Measurements from ENCODE around the gene CHID1.

CHID1 gene

DNA sequence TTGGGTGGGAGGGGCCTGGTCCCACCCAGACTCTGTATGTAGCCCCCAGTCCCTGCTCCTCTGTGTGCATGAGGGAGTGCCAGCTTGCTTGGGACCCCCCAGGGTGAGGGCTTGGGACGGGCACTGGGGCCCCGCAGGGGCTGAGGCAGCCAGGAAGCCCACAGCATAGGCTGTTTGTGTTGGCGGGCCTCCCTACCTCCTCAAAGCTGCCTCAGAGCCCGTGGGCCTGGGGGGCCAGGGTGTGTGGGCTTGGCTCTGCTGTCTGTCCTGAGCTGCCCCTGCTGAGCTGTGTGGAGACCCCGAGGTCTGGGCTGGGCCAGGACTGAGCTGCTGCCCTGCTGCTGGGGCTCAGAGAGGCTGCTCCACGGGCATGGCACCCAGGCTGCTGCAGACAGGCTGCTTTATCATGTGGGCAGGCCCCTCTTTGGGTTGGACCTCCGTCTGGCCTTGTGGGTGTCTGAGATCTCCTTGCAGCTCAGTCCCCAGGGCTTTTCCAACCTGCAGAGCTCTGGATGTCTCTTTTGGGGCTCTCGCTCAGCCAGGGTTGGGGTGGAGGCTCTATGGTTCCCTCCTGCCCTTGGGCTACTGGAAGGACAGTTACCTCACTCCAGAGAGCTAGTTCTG, 64.6 kb downstream of the CHID1 start:
- no peak for DNase-seq

DNA sequence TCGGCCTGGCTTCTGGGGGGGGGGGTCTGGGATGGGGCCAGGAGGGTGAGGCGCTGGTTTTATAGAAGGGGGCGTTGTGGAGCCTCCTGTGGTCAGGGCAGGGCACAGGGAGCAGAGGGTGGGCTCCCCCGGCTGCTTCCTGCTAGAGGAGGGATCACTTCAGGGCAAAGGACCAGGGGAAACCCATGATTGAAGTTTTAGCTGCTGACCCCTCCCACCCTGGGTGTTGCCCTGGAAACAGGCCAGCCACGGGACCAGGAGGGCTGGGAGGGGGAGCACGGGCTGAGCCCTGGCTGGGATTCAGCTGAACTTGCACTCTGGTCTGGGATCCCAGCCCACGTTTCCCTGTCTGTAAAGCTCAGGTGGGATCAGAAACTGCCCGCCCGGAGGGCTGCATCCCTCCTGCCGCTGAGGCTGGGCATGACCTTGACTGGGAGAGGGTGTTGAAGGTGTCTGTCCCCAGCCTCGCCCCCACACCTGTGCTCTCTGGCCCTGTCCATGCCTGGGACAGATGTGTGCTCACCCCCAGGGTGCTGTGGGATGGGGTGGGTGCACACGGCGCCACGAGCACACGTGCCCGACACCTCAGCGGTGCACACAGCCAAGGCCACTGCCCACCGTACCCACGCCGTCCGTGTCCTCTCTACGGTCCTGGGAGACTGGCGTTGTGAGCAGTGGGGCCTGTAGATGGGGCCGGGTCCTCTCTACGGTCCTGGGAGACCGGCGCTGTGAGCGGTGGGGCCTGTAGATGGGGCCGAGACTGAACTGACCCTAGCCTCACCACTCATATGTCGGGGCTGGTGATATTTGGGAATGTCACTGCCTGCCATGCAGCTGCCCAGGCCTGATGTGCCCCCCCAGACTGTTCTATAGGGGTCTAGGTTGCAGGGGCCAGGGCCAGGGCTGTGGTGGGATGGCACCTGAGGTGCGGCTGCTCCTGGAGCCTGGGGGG, 65.6 kb downstream of the CHID1 start:
- no peak for DNase-seq

- no peak for DNase-seq
These were observed 66.6 kb downstream of the CHID1 start for GRCh38 chr11:843818-844692.

DNA sequence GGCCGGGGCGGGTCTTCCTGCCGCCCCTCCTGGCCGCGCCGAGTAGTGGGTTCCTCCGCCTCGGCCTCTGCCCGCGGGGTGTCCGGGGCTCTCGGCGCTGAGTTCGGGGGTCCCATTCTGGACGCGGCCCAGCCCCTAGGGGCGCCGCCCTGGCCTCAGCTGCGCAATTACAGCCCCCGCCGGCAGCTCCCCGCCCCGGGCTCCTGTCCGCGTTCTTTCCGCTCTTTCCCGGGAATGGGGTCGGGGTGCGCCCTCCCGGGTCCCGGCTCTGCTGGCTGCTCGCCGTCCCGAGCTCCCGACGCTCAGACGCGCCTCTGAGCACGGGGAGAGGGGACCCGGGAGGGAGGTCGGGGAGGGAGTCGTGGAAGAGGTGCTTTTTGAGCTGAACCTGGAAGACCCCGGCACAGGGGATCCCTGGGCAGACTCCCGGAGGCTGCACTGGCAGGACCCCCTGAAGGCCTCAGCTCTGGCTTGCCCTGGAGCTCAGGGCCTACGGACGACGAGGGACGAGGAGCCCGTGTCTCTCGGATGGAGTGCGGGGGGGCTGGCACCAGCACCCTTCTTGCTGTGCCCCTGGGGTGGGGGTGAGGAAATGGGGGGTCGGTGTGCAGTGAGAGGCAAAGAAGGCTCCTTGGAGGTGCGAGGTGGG, 67.4 kb downstream of the CHID1 start:
- DNase-seq = no peak

DNA sequence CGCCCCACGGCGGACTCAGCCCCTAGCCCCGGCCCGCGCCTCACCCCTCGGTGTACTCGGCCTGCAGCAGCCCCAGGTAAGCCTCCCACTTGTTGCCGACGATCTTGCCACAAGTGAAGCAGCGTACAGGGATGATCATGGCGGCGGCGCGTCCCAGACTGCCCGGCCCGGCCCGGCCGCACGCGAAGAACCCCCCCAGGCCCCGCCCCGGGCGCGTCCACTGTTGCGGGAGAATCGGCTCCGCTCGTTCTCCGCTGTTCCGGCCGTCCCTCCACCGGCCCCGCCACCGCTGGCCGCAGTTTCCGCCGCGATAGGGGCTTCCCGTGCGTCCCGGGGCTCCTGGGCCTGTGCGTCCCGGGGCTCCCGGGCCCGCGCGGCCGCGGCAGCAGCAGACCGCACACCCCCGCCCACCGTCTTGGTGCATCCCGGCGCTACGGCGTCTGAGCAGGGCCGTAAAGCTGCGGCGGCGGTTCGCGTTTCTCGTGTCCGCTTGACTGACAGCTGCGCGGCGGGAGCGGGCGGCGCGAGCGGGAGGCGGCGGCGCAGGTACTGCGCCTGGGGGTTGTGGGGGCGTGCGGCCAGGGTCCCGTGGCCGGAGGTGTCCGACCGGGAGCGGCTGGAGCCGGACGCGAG, 68.1 kb downstream of the CHID1 start, which contains the start of the genes POLR2L and TSPAN4:
POLR2L (minus strand) TSS at position 160 of the 633 bp plus-strand sequence; CDS start at position 139, 21 bp downstream.
TSPAN4 (plus strand) TSS at position 483 of the 633 bp plus-strand sequence. CDS start 7,453 bp downstream, outside the sequence.
- peak; percentile 74 for DNase-seq

- no peak for DNase-seq
These were observed 68.6 kb downstream of the CHID1 start for GRCh38 chr11:841981-842369.

- DNase-seq = no peak
These were observed 70.6 kb downstream of the CHID1 start for GRCh38 chr11:839875-840617.

DNA sequence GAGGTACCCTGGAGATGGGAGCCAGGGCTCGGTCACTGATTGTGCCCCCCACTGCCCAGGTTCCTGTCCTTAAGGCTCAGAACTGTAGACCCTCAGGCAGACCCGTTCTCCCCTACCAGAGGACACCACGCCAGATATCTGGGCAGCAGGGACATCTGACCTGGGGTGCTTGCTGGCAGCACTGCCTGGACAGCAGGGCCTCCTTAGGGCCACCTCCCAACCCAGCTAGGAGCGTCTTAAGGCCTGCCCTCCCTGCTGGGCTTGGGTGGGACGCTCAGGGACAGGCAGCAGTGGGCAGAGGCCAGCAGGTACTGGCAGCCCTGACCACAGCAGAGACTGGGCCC, 71.4 kb downstream of the CHID1 start:
- DNase-seq = no peak

DNA sequence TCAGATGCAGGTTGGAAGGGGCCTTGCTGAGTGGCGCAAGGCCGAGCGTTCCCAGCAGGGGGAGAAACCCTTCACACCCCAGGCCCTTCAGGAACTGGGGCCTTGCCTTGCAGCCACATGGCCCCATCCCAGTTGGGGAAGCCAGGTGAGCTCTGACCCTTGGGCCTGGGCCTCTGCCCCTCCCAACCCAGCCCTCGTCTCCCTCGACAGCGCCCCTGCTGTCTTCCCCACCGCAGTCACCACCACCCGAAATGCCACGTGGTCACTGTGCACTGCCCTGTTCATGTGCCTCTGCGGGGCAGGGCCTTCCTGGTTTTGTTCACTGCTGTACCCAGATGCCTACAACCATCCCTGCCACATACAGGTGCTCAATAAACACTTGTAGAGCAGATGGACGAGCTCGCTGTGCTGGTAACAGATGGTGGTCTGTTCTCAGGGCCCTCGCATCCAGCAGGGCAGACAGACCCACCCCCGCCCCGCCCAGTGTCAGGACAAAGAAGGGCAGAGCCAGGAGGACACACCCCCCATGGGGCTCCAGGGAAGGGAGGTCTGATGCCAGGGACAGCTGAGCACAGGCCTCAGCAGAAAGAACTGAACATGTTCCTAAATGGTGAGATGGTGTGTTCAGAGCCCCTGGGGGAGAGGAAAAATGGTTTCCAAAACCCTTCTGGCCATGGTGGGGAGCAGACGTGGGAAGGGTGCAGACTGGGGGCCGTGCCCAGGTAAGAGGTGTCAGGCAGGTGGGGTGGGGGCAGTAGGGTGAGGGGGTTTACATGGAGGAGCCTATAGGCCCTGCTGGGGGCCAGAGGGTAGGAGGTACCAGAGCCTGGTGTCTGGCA, 72.0 kb downstream of the CHID1 start:
- DNase-seq = no peak

DNA sequence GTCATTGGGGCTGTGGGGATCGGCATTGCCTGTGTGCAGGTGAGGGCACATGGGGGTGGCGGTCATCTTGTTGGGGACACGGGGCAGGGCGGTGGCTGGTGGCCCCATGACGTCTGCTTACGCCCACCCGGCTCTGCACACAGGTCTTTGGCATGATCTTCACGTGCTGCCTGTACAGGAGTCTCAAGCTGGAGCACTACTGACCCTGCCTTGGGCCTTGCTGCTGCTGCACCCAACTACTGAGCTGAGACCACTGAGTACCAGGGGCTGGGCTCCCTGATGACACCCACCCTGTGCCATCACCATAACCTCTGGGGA, 72.7 kb downstream of the CHID1 start:
- no peak for DNase-seq

- DNase-seq = no peak
These were observed 73.2 kb downstream of the CHID1 start for GRCh38 chr11:837189-837989.

DNA sequence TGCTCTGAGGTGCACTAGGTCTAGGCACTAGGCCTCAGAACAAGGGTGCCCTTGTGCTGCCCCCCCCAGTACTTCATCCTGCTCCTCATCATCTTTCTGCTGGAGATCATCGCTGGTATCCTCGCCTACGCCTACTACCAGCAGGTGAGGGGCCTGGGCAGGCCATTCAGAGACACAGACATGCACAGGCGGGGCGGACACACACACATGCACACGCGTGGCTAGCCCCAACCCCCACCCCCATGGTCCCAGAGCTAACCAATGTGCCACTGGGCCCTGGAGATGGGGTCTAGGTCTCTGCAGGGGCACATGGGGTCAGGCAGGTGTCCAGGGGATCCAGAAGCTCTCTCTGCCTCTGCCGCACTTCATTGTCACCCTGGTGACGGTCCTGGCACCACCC, 73.9 kb downstream of the CHID1 start:
- DNase-seq = no peak

DNA sequence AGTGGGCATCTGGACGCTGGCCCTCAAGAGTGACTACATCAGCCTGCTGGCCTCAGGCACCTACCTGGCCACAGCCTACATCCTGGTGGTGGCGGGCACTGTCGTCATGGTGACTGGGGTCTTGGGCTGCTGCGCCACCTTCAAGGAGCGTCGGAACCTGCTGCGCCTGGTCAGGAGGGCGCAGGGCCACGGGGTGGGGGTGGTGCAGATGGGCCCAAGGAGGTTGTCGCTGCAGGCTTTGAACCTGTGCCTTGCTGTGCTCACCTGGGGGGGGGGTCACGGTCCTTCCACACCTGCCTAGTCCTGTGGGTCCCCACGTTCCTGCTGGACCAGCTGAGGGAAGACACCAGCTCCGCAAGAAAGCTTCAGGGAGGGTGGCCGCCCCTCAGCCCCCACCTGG, 74.3 kb downstream of the CHID1 start:
- no peak for DNase-seq

DNA sequence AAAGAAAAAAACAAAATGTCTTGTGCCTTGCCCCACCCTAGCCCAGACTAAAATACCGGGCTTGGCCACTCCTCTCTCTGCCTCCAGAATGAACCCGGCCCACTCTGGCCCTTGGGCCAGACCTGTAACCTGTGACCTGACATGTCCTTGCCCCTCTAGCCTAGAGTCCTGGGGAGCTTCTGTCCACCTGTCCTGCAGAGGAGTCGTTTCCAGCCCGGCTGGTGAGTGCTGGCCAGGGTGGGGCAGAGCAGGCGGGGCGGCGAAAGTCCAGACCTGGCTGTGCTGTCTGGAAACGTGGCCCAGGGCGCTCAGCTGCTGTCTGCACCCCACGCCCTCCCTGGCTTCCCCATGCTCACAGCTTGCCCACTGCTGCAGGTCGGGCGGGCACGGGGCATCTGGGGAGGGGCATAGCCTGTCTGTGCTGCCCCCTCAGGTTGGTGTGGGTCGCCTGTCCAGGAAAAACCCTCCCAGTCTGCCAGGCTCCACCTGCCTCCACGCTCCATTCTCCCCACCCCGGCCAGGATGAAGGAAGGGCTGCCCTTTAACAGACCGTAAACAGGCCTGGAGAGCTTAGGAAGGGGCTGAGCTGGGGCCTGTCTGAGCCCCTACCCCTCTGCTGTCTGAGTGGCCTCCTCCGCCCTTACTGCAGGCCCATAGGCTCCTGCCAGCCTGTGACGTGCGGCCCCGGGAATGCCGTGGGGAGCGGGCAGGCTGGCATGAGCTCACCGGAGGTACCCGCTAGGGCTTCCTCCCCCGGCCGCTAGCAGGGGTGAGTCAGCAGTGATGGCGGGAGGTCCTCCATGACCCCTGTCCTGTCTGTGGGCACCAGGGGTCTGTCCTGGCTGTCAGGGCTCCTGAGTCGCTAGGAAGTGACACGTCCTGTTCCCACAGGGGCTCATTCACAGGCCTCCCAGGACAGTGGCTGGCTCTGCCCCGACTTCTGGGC, 76.0 kb downstream of the CHID1 start:
- no peak for DNase-seq

- DNase-seq = no peak
These were observed 76.7 kb downstream of the CHID1 start for GRCh38 chr11:833849-834311.

DNA sequence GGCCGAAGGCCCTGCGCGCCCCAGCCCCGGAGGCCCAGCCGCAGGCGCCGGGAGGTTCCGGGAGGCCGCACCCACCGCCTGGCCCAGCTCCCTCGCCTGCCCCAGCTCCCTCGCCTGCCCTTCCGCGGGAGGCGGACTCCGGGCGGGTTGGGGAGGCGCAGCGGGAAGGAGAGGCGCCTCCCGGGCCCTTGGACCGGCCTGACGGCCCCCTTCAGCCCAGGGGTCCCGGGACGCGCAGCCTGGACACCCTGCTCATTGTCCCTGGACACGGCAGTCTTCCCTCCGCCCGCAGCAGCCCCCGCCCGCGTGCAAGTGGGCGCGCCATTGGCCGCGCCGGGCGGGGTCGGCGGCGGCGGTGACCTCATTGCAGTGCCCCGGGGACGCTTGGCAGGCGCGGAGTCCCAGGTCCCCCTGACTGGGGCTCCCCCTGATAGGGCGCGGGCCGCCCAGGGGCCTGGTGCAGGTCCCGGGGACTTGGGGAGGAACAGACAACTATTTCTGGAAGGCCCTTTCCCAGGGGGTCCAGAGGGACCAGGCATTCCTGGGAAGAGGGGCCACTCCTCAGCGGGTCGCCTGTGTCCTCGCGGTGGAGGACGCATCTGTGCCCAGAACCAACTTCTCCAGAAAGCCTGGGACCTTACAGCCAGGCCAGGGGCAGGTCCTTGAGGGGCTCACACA, 77.4 kb downstream of the CHID1 start:
- no peak for DNase-seq

- peak; percentile 42 for DNase-seq
These were observed 78.0 kb downstream of the CHID1 start, which contains the start of gene CD151 for GRCh38 chr11:832529-833113. CD151 (plus strand) TSS chr11:832952; CDS start chr11:836070, 3,118 bp downstream.

Data from NCI-H526 treated with DMSO at 0.1 percent for 48 hours (cell line).